OCI-LY7 (cell line): ENCODE measurements around the gene VEPH1. TPM values are rescaled to one million over a fixed set of nuclear protein-coding genes. Genes with fewer than 3 reads are reported as not detected.

ENCODE experiments used
- BruUV-seq: library from RNA; stranded (reverse); fragments of 400-500 nt; replicated peaks from 2 replicates; lab custom pipeline; 2021; lab: Mats Ljungman, UMichigan
- CTCF ChIA-PET: fragments of 300-600 bp; sonication (Branson Sonifier 250); formaldehyde crosslinking; loops from one replicate; lab custom pipeline; 2022; ENCODE audit warnings: antibody characterized with exemption; ENCODE audit not compliant: unreplicated experiment; lab: Charles Lee
- POLR2A ChIA-PET: fragments of 300-600 bp; sonication (Branson Sonifier 250); formaldehyde crosslinking; loops from one replicate; lab custom pipeline; 2022; ENCODE audit warnings: antibody characterized with exemption; lab: Charles Lee
- DNase-seq: peaks from one replicate; pipeline ENCODE4 v3.0.0-alpha.2; 2015; ENCODE audit warnings: low spot score
- H2AFZ ChIP-seq: fragments of 200-600 bp; sonication (generic), shearing (Covaris generic); 2 replicates; pipeline ENCODE4 v1.6.1; 2014; ENCODE audit warnings: mild to moderate bottlenecking, antibody characterized with exemption, low read length, moderate library complexity
- H3K27ac ChIP-seq: fragments of 200-600 bp; sonication (generic); 2 replicates; pipeline ENCODE4 v1.5.1; 2014; ENCODE audit warnings: mixed run types, low read depth, mild to moderate bottlenecking, moderate library complexity, low read length, inconsistent platforms; ENCODE audit not compliant: poor library complexity, severe bottlenecking
- H3K36me3 ChIP-seq: fragments of 200-600 bp; sonication (generic); 2 replicates; pipeline ENCODE4 v1.6.1; 2014; ENCODE audit warnings: mild to moderate bottlenecking, antibody characterized with exemption, low read length, moderate library complexity, mixed read lengths; ENCODE audit not compliant: insufficient read depth
- H3K4me1 ChIP-seq: fragments of 200-600 bp; sonication (generic); 2 replicates; pipeline ENCODE4 v1.5.1; 2014; ENCODE audit warnings: mild to moderate bottlenecking, low read length; ENCODE audit not compliant: insufficient read depth, poor library complexity, severe bottlenecking
- H3K4me2 ChIP-seq: fragments of 200-600 bp; sonication (generic); 2 replicates; pipeline ENCODE4 v1.6.1; 2014; ENCODE audit warnings: mild to moderate bottlenecking, low read length
- H3K4me3 ChIP-seq: fragments of 200-600 bp; sonication (generic); 2 replicates; pipeline ENCODE4 v1.5.1; 2014; ENCODE audit warnings: mild to moderate bottlenecking, low read depth, low read length; ENCODE audit not compliant: poor library complexity, severe bottlenecking
- H3K79me2 ChIP-seq: fragments of 200-600 bp; sonication (generic); 2 replicates; pipeline ENCODE4 v1.6.1; 2016; ENCODE audit warnings: low read depth, mild to moderate bottlenecking, low read length, moderate library complexity, mixed read lengths; ENCODE audit not compliant: insufficient read depth
- H3K9me2 ChIP-seq: fragments of 200-600 bp; sonication (generic); 2 replicates; pipeline ENCODE4 v1.6.1; 2016; ENCODE audit warnings: mild to moderate bottlenecking, low read length, mixed read lengths; ENCODE audit not compliant: insufficient read depth
- H3K9me3 ChIP-seq: fragments of 200-600 bp; sonication (generic); 2 replicates; pipeline ENCODE4 v1.6.1; 2014; ENCODE audit warnings: mild to moderate bottlenecking, mixed run types, low read length, mixed read lengths
- H4K20me1 ChIP-seq: fragments of 200-600 bp; sonication (generic); 2 replicates; pipeline ENCODE4 v1.6.1; 2014; ENCODE audit warnings: mild to moderate bottlenecking, antibody characterized with exemption, low read length, moderate library complexity, mixed read lengths; ENCODE audit not compliant: insufficient read depth
- CTCF ChIP-seq: fragments of 200-600 bp; sonication (generic); conservative IDR thresholded peaks from 2 replicates; pipeline ENCODE4 v1.5.1; 2014; ENCODE audit warnings: mild to moderate bottlenecking, antibody characterized with exemption, low read length, moderate library complexity, mixed read lengths
- EZH2phosphoT487 ChIP-seq: fragments of 200-600 bp; sonication (generic); IDR thresholded peaks from 2 replicates; pipeline ENCODE4 v1.6.1; 2018; ENCODE audit warnings: low read depth, borderline replicate concordance, mild to moderate bottlenecking, mixed run types, antibody characterized with exemption, low read length, moderate library complexity, mixed read lengths
- intact Hi-C: fragments of 100-400 bp; cut with micrococcal nuclease; formaldehyde crosslinking; loops from one replicate; pipeline ENCODE4 v1.10.0; 2022; ENCODE audit not compliant: unreplicated experiment
- total RNA-seq, 2 experiments: library from RNA; depleted of rRNA in 1 of 2; stranded (reverse); fragments of >200 nt in 1 of 2; shearing (Covaris generic) in 1 of 2; gene quantifications; 2 replicates each; pipeline ENCODE4 v1.2.3, GENCODE V29; 2014 to 2022

Gene VEPH1
- total RNA-seq, 2 experiments from 2014 or later, result not detected

GRCh38 chr3:157384031-157384430 lies 119.2 kb downstream of the VEPH1 start:
- no peak overlapping the region for H3K27ac ChIP-seq
- CTCF ChIA-PET, result no interaction called here
- no peak overlapping the region for H3K4me2 ChIP-seq
- H3K9me2 ChIP-seq, result no peaks in the 10 kb centered on the region
- H3K4me3 ChIP-seq, result no peak overlapping the region
- no peaks in the 10 kb centered on the region for H4K20me1 ChIP-seq
- H2AFZ ChIP-seq, result no peak overlapping the region
- POLR2A ChIA-PET, result no interaction called here
- intact Hi-C loops, result no loop called here
- TF ChIP-seq CTCF, result no peak
- BruUV-seq, result no TSS peak
- DNase-seq, result no peak
- no peaks in the 10 kb centered on the region for H3K9me3 ChIP-seq
- no peaks in the 10 kb centered on the region for H3K79me2 ChIP-seq
- H3K36me3 ChIP-seq, result no peaks in the 10 kb centered on the region
- H3K4me1 ChIP-seq, result no peaks in the 10 kb centered on the region

GRCh38 chr3:157381606-157382005 lies 121.6 kb downstream of the VEPH1 start:
- TF ChIP-seq EZH2phosphoT487 (no peak), CTCF (no peak)
- intact Hi-C loops, result no loop called here
- Histone ChIP-seq H3K4me3 (no peak overlapping the region), H3K79me2 (no peaks in the 10 kb centered on the region), H3K27ac (no peak overlapping the region), H4K20me1 (no peaks in the 10 kb centered on the region), H3K4me2 (no peak overlapping the region), H2AFZ (no peak overlapping the region), H3K36me3 (no peaks in the 10 kb centered on the region), H3K9me3 (no peaks in the 10 kb centered on the region), H3K9me2 (no peaks in the 10 kb centered on the region), H3K4me1 (no peaks in the 10 kb centered on the region)
- ChIA-PET CTCF (no interaction called here), POLR2A (no interaction called here)
- BruUV-seq, result no TSS peak
- DNase-seq, result no peak

GRCh38 chr3:157379525-157380140 lies 123.6 kb downstream of the VEPH1 start:
- Histone ChIP-seq H3K27ac (no peak overlapping the region), H4K20me1 (no peaks in the 10 kb centered on the region), H3K9me3 (no peaks in the 10 kb centered on the region), H3K4me2 (no peak overlapping the region), H3K36me3 (no peaks in the 10 kb centered on the region), H2AFZ (no peak overlapping the region), H3K9me2 (no peaks in the 10 kb centered on the region), H3K4me1 (no peaks in the 10 kb centered on the region), H3K79me2 (no peaks in the 10 kb centered on the region), H3K4me3 (no peak overlapping the region)
- no peak for DNase-seq
- intact Hi-C loops, result no loop called here
- no TSS peak for BruUV-seq
- TF ChIP-seq CTCF (no peak), EZH2phosphoT487 (no peak)
- ChIA-PET POLR2A (no interaction called here), CTCF (no interaction called here)
